Upper lobe of left lung (tissue), 6 donors: ENCODE results near the gene SERINC2. TPM values are rescaled to one million over a fixed set of nuclear protein-coding genes. Genes with fewer than 3 reads are reported as not detected.
A peak's percentile ranks its signal among the peaks of the same experiment; 100 is the strongest.
"Not testable (repeated sequence)": the region's sequence is repeated elsewhere in the genome, so short reads cannot be mapped to it uniquely, and the experiment has no call there.

Experiments used
- ATAC-seq, 2 donors: fragments of 200-7000 bp; cut with Tn5 transposase; one replicate each; pipeline ENCODE4 v1.9.1; 2022; ENCODE audit warnings: mild to moderate bottlenecking in 2 of 2, moderate library complexity in 2 of 2; ENCODE audit not compliant: low FRiP score in 2 of 2
- DNase-seq, 2 donors: peaks; one replicate each; pipeline ENCODE4 v3.0.0-alpha.2; 2019 to 2020
- H3K27ac ChIP-seq, 4 donors: fragments of 200-600 bp; sonication (generic); one replicate each; pipeline ENCODE4 v1.5.1; 2016 to 2019
- H3K27me3 ChIP-seq, 4 donors: fragments of 200-600 bp; sonication (generic); one replicate each; pipeline ENCODE4 v1.5.1; 2017 to 2019
- H3K36me3 ChIP-seq, 4 donors: fragments of 200-600 bp; sonication (generic); one replicate each; pipeline ENCODE4 v1.5.1; 2016 to 2019
- H3K4me1 ChIP-seq, 4 donors: fragments of 200-600 bp; sonication (generic); one replicate each; pipeline ENCODE4 v1.5.1; 2018 to 2019
- H3K4me3 ChIP-seq, 4 donors: fragments of 200-600 bp; sonication (generic); one replicate each; pipeline ENCODE4 v1.5.1; 2017 to 2019; ENCODE audit warnings: mild to moderate bottlenecking in 2 of 4, moderate library complexity in 1 of 4
- H3K9me3 ChIP-seq, 4 donors: fragments of 200-600 bp; sonication (generic); one replicate each; pipeline ENCODE4 v1.5.1; 2018 to 2019
- EP300 ChIP-seq, 4 donors: sonication (generic); formaldehyde crosslinking; IDR thresholded peaks; one replicate each; pipeline ENCODE4 v1.5.1; 2017; ENCODE audit warnings: antibody characterized with exemption in 4 of 4, control low read depth in 2 of 4
- POLR2A ChIP-seq, 4 donors: fragments of 450-650 bp; IDR thresholded peaks; one replicate each; pipeline ENCODE4 v1.5.1; 2016 to 2017; ENCODE audit warnings: antibody characterized with exemption in 4 of 4, mild to moderate bottlenecking in 2 of 4
- POLR2AphosphoS5 ChIP-seq, 2 donors: sonication (generic); formaldehyde crosslinking; IDR thresholded peaks; one replicate each; pipeline ENCODE4 v1.5.1; 2017; ENCODE audit warnings: antibody characterized with exemption in 2 of 2
- WGBS, 2 donors: methylation state at CpG; one replicate each; pipeline ENCODE4 v1.1.5; 2017 to 2018; 5-methylcytosine and 5-hydroxymethylcytosine counted together
- total RNA-seq, 6 donors: library from RNA; depleted of rRNA in 4 of 6; stranded (reverse); fragments of >200 nt in 4 of 6; gene quantifications; one replicate each; pipeline versions ENCODE4 v1.1.0 to v1.2.1, GENCODE V29; 2016 to 2021
- TF ChIP-seq, protein P1 (sequence below), 6 experiments: fragments of 450-650 bp in 4 of 6; fragments of 200-600 bp in 2 of 6; sonication (generic) in 2 of 6; IDR thresholded peaks; one replicate each; pipeline ENCODE4 v1.5.1; 2016 to 2019; ENCODE audit warnings: antibody characterized with exemption in 6 of 6
- donor health status: DM: no; HTN: no; CAD: no; lungs with moderate emphysema.
- donor health status: DM: no; HTN: yes; CAD: no; lungs with severe emphysema.

SERINC2 gene
- total RNA-seq, 6 donors from 2014 or later = 32.3 to 45.9 (median 42.1) TPM

GRCh38 chr1:31476891-31477846 is 64.2 kb downstream of the SERINC2 start:
- H3K9me3 ChIP-seq = no peaks in the 10 kb centered on the region
- DNase-seq = peak in 1 of 2 donors; percentile 34
- H3K4me3 ChIP-seq = no peak overlapping the region
- H3K27me3 ChIP-seq = no peaks in the 10 kb centered on the region
- no peak overlapping the region for H3K27ac ChIP-seq
- no peaks in the 10 kb centered on the region for H3K36me3 ChIP-seq
- no peak for ATAC-seq
- 74 to 87% methylated on average over 8 to 10 of the region's 10 CpGs for WGBS, 2 donors
- TF ChIP-seq, protein P1, sequence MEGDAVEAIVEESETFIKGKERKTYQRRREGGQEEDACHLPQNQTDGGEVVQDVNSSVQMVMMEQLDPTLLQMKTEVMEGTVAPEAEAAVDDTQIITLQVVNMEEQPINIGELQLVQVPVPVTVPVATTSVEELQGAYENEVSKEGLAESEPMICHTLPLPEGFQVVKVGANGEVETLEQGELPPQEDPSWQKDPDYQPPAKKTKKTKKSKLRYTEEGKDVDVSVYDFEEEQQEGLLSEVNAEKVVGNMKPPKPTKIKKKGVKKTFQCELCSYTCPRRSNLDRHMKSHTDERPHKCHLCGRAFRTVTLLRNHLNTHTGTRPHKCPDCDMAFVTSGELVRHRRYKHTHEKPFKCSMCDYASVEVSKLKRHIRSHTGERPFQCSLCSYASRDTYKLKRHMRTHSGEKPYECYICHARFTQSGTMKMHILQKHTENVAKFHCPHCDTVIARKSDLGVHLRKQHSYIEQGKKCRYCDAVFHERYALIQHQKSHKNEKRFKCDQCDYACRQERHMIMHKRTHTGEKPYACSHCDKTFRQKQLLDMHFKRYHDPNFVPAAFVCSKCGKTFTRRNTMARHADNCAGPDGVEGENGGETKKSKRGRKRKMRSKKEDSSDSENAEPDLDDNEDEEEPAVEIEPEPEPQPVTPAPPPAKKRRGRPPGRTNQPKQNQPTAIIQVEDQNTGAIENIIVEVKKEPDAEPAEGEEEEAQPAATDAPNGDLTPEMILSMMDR (IDR thresholded peaks at IDR 0.05) = no peak
- TF ChIP-seq EP300 (IDR thresholded peaks at IDR 0.05) = no peak
- no peak for TF ChIP-seq POLR2A (IDR thresholded peaks at IDR 0.05)
- TF ChIP-seq POLR2AphosphoS5 (IDR thresholded peaks at IDR 0.05) = no peak
- H3K4me1 ChIP-seq = no peaks in the 10 kb centered on the region

- DNase-seq = no peak
- no peaks in the 10 kb centered on the region for H3K4me1 ChIP-seq
- no peak overlapping the region for H3K4me3 ChIP-seq
- H3K36me3 ChIP-seq = no peaks in the 10 kb centered on the region
- no peaks in the 10 kb centered on the region for H3K27me3 ChIP-seq
- no peak overlapping the region for H3K27ac ChIP-seq
- WGBS, 2 donors = 85 to 96% methylated on average over 2 of the region's 2 CpGs
- no peaks in the 10 kb centered on the region for H3K9me3 ChIP-seq
- no peak for ATAC-seq
- TF ChIP-seq, protein P1 (IDR thresholded peaks at IDR 0.05) = no peak
- TF ChIP-seq EP300 (IDR thresholded peaks at IDR 0.05) = no peak
Observed at GRCh38 chr1:31478167-31478566, 65.2 kb downstream of the SERINC2 start.

GRCh38 chr1:31479811-31480210 is 66.8 kb downstream of the SERINC2 start:
- TF ChIP-seq, protein P1 (IDR thresholded peaks at IDR 0.05) = no peak
- TF ChIP-seq POLR2AphosphoS5 (IDR thresholded peaks at IDR 0.05) (no peak), POLR2A (IDR thresholded peaks at IDR 0.05) (no peak), EP300 (IDR thresholded peaks at IDR 0.05) (no peak)
- WGBS, 2 donors = 89 to 90% methylated on average over 2 of the region's 2 CpGs

DNA sequence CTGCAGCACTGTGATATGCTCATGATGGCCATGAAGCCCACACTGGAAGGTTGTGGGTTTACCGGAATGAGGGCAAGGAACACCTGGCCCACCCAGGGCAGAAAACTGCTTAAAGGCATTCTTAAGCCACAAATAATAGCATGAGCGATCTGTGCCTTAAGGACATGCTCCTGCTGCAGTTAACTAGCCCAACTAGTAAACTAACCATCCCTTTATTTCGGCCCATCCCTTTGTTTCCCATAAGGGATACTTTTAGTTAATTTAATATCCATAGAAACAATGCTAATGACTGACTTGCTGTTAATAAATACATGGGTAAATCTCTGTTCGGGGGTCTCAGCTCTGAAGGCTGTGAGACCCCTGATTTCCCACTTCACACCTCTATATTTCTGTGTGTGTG is 67.4 kb downstream of the SERINC2 start:
- not testable (repeated sequence) for H3K27me3 ChIP-seq, H3K27ac ChIP-seq, ATAC-seq, H3K9me3 ChIP-seq, H3K36me3 ChIP-seq, H3K4me1 ChIP-seq, DNase-seq, H3K4me3 ChIP-seq
- WGBS, 2 donors = 82 to 93% methylated on average over 4 of the region's 4 CpGs

More at GRCh38 chr1:31479811-31480210, 66.8 kb downstream of the SERINC2 start:
- no peak for ATAC-seq
- H3K27ac ChIP-seq = no peak overlapping the region
- H3K36me3 ChIP-seq = no peaks in the 10 kb centered on the region
- H3K27me3 ChIP-seq = no peaks in the 10 kb centered on the region
- no peak for DNase-seq
- H3K4me1 ChIP-seq = peaks cover 0 to 4% (median 2%) of the 10 kb centered on the region in 4 donors
- H3K4me3 ChIP-seq = no peak overlapping the region
- H3K9me3 ChIP-seq = no peaks in the 10 kb centered on the region

- Histone ChIP-seq H3K36me3 (no peaks in the 10 kb centered on the region), H3K27ac (peak overlapping the region; percentile 42 to 76 (median 70)), H3K27me3 (no peaks in the 10 kb centered on the region), H3K9me3 (no peaks in the 10 kb centered on the region), H3K4me1 (peaks cover 0 to 4% (median 2%) of the 10 kb centered on the region in 4 donors), H3K4me3 (no peak overlapping the region)
- DNase-seq (no peak), ATAC-seq (peak in 1 of 2 donors; percentile 23)
- WGBS, 2 donors = 70 to 85% methylated on average over 6 of the region's 6 CpGs
- TF ChIP-seq EP300 (IDR thresholded peaks at IDR 0.05) (no peak), POLR2AphosphoS5 (IDR thresholded peaks at IDR 0.05) (no peak), POLR2A (IDR thresholded peaks at IDR 0.05) (peak in 1 of 4 donors; percentile 26)
- TF ChIP-seq, protein P1 (IDR thresholded peaks at IDR 0.05) = no peak
Observed at GRCh38 chr1:31482482-31483011, 69.5 kb downstream of the SERINC2 start.
